Measurements from ENCODE around the gene SCUBE2. TPM values are rescaled to one million over a fixed set of nuclear protein-coding genes. Genes with fewer than 3 reads are reported as not detected.
"Not testable (repeated sequence)": the region's sequence is repeated elsewhere in the genome, so short reads cannot be mapped to it uniquely, and the experiment has no call there.

The SCUBE2 gene
- total and polyA plus RNA-seq, 7 donors: 2.3 to 22.9 (median 7.5) TPM

DNA sequence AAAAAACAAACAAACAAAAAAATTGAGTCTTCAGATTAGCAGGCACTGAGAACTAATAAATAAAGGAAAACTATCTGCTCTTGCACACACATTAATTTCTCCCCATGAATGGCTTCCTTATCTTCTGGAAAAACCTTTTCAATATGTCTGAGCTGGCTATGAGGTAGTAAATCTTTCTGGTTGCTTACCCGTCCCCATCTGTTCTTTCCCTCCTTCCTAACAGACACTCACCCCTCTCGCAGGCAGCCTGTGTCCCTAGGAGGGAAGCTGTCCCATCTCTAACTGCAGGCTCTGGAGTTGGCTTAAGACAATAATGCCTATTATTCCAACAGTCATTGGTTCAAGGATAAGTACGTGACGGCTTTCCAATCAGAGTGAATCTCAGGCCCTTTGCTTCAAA lies 8.2 kb upstream of the SCUBE2 start:
- no peak for DNase-seq
- H3K4me3 ChIP-seq: no peak overlapping the region
- H3K27ac ChIP-seq: no peak overlapping the region
- intact Hi-C loops (cut with DNase I): no loop called here
- no peaks in the 10 kb centered on the region for H3K9me3 ChIP-seq
- 82 to 87% methylated on average over 4 of the region's 4 CpGs for WGBS, 2 donors
- H3K27me3 ChIP-seq: no peaks in the 10 kb centered on the region
- H3K4me1 ChIP-seq: no peaks in the 10 kb centered on the region
- no peak for TF ChIP-seq POLR2A (IDR thresholded peaks at IDR 0.05)
- TF ChIP-seq, protein P1, sequence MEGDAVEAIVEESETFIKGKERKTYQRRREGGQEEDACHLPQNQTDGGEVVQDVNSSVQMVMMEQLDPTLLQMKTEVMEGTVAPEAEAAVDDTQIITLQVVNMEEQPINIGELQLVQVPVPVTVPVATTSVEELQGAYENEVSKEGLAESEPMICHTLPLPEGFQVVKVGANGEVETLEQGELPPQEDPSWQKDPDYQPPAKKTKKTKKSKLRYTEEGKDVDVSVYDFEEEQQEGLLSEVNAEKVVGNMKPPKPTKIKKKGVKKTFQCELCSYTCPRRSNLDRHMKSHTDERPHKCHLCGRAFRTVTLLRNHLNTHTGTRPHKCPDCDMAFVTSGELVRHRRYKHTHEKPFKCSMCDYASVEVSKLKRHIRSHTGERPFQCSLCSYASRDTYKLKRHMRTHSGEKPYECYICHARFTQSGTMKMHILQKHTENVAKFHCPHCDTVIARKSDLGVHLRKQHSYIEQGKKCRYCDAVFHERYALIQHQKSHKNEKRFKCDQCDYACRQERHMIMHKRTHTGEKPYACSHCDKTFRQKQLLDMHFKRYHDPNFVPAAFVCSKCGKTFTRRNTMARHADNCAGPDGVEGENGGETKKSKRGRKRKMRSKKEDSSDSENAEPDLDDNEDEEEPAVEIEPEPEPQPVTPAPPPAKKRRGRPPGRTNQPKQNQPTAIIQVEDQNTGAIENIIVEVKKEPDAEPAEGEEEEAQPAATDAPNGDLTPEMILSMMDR (IDR thresholded peaks at IDR 0.05): no peak
- no peaks in the 10 kb centered on the region for H3K36me3 ChIP-seq

DNA sequence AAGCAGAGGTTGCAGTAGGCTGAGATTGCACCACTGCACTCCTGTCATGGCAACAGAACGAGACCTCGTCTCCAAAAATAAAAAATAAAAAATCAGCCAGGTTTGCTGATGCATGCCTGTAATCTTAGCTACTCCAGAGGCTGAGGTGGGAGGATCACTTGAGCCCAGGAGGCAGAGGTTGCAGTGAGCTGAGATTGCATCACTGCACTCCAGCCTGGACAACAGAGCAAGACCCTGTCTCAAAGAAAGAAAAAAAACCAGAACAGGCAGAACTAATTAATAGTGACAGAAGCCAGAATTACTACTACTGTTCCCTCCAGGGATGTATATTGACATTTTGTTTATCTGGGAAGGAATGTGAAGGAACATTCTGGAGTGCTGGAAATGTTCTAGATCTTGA lies 7.1 kb upstream of the SCUBE2 start:
- H3K27ac ChIP-seq; H3K36me3 ChIP-seq; H3K4me3 ChIP-seq; intact Hi-C loops (cut with DNase I); DNase-seq; H3K27me3 ChIP-seq; H3K9me3 ChIP-seq; H3K4me1 ChIP-seq: not testable (repeated sequence)
- WGBS, 2 donors: 95 to 96% methylated on average over 2 of the region's 2 CpGs

DNA sequence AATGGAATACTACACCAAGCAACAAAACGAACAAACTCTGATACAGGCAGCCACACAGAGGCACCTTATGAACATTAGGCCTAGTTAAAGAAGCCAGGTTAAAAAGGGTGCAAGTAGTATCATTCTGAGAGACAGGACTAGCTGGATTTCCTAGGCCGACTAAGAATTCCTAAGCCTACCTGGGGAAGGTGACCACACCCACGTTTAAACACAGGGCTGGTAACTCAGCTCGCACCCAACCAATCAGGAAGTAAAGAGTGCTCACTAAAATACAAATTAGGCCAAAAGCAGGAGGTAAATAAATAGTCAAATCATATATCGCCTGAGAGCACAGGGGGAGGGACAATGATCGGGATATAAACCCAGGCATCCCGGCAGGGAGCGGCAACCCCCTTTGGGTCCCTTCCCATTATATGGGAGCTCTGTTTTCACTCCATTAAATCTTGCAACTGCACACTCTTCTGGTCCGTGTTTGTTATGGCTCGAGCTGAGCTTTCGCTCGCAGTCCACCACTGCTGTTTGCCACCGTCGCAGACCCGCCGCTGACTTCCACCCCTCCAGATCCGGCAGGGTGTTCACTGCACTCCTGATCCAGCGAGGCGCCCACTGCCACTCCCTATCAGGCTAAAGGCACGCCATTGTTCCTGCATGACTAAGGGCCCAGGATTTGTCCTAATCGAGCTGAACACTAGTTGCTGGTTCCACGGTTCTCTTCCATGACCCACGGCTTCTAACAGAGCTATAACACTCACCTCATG lies 6.0 kb upstream of the SCUBE2 start:
- WGBS, 2 donors: 67 to 85% methylated on average over 23 of the region's 23 CpGs
- H3K27ac ChIP-seq; DNase-seq; intact Hi-C loops (cut with DNase I); H3K4me1 ChIP-seq; H3K9me3 ChIP-seq; H3K36me3 ChIP-seq; H3K27me3 ChIP-seq; H3K4me3 ChIP-seq: not testable (repeated sequence)

DNA sequence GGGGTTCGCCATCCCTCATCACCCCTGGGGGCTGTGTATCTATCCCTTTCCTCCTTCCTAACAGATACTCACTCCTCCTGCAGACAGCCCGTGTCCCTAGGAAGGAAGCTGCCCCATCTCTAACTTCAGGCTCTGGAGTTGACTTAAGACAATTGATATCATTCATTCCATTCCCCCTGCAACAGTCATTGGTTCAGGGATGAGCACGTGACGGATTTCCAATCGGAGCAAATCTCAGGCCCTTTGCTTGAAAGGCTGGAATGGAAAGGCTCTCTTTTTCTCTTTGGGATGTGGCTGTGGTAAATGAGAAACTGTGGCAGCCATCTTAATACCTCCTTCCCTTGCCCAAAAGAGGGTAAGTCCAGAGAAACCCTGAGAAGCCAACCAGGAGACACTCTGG lies 5.0 kb upstream of the SCUBE2 start:
- intact Hi-C loops (cut with DNase I): no loop called here
- TF ChIP-seq, protein P1 (IDR thresholded peaks at IDR 0.05): no peak
- no peak for TF ChIP-seq POLR2AphosphoS5 (IDR thresholded peaks at IDR 0.05)
- TF ChIP-seq POLR2A (IDR thresholded peaks at IDR 0.05): no peak
- no peak for TF ChIP-seq EP300 (IDR thresholded peaks at IDR 0.05)

DNA sequence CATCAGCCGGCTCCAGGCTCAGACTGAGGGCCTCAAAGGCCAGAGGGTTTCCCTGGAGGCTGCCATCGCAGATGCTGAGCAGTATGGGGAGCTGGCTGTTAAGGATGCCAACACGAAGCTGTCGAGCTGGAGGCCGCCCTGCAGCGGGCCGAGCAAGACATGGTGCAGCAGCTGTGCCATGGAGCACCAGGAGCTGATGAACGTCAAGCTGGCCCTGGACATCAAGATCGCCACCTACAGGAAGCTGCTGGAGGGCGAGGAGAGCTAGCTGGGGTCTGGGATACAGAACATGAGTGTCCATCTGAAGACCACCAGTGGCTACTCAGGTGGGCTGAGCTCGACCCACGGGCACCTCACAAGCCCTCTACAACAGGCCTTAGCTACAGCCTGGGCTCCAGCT lies 4.0 kb upstream of the SCUBE2 start:
- H3K9me3 ChIP-seq: no peaks in the 10 kb centered on the region
- H3K27ac ChIP-seq: no peak overlapping the region
- WGBS, 2 donors: 88 to 90% methylated on average over 12 of the region's 12 CpGs
- DNase-seq: no peak
- H3K4me3 ChIP-seq: no peak overlapping the region
- no peak for TF ChIP-seq POLR2AphosphoS5 (IDR thresholded peaks at IDR 0.05)
- TF ChIP-seq, protein P1 (IDR thresholded peaks at IDR 0.05): no peak
- TF ChIP-seq EP300 (IDR thresholded peaks at IDR 0.05): no peak
- no peak for TF ChIP-seq POLR2A (IDR thresholded peaks at IDR 0.05)
- H3K27me3 ChIP-seq: peaks cover 0 to 13% (median 5%) of the 10 kb centered on the region in 3 donors
- peaks cover 0 to 16% (median 13%) of the 10 kb centered on the region in 4 donors for H3K4me1 ChIP-seq
- H3K36me3 ChIP-seq: no peaks in the 10 kb centered on the region
- intact Hi-C loops (cut with DNase I): no loop called here

More for the DNA sequence above, 5.0 kb upstream of the SCUBE2 start:
- Histone ChIP-seq H3K36me3 (no peaks in the 10 kb centered on the region), H3K9me3 (no peaks in the 10 kb centered on the region), H3K4me3 (no peak overlapping the region), H3K4me1 (peaks cover 0 to 7% (median 5%) of the 10 kb centered on the region in 4 donors), H3K27ac (no peak overlapping the region), H3K27me3 (peaks cover 0 to 8% (median 0%) of the 10 kb centered on the region in 3 donors)
- 95 to 97% methylated on average over 5 of the region's 5 CpGs for WGBS, 2 donors
- DNase-seq: no peak

DNA sequence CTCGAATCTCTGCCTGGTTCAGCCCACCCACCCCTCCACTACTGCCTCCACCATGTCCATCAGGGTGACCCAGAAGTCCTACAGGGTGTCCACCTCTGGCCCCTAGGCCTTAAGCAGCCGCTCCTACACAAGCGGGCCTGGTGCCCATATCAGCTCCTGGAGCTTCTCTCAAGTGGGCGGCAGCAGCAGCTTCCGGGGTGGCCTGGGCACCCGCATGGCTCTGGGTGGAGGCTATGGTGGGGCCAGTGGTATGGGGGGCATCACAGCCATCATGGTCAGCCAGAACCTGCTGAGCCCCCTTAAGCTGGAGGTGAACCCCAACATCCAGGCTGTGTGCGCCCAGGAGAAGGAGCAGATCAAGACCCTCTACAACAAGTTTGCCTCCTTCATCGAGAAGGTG lies 3.0 kb upstream of the SCUBE2 start:
- 96% methylated on average over 8 of the region's 8 CpGs for WGBS, 2 donors
- Histone ChIP-seq H3K36me3 (no peaks in the 10 kb centered on the region), H3K4me1 (peaks cover 0 to 16% (median 13%) of the 10 kb centered on the region in 4 donors), H3K4me3 (no peak overlapping the region), H3K27me3 (peaks cover 0 to 13% (median 5%) of the 10 kb centered on the region in 3 donors), H3K27ac (no peak overlapping the region), H3K9me3 (no peaks in the 10 kb centered on the region)
- no peak for DNase-seq
- intact Hi-C loops (cut with DNase I): loop anchor here (5.0 kb wide), 1 partner anchor 77 kb away; no protein-coding TSS in a partner anchor
- TF ChIP-seq POLR2AphosphoS5 (IDR thresholded peaks at IDR 0.05) (no peak), EP300 (IDR thresholded peaks at IDR 0.05) (no peak), POLR2A (IDR thresholded peaks at IDR 0.05) (no peak)
- TF ChIP-seq, protein P1 (IDR thresholded peaks at IDR 0.05): no peak

Measured in sigmoid colon (tissue), 7 donors.